HEK293T (cell line): ENCODE data around the gene SLC12A7.

ENCODE experiments used
- CTCF ChIA-PET: fragments of 350-600 bp; formaldehyde crosslinking; extraction: SDS; loops from one replicate; lab custom pipeline; 2021; ENCODE audit warnings: antibody characterized with exemption, inconsistent platforms; lab: Yijun Ruan, JAX
- POLR2A ChIA-PET: fragments of 350-600 bp; formaldehyde crosslinking; extraction: SDS; loops from one replicate; lab custom pipeline; 2020; ENCODE audit warnings: antibody characterized with exemption, inconsistent platforms; lab: Yijun Ruan, JAX
- DNase-seq: peaks from one replicate; pipeline ENCODE4 v3.0.0; 2012; ENCODE audit warnings: mixed read lengths; ENCODE audit errors: extremely low spot score
- ARNT ChIP-seq: fragments of 450-650 bp; IDR thresholded peaks from 2 replicates; pipeline ENCODE4 v1.6.1; 2017; ENCODE audit warnings: mild to moderate bottlenecking
- BHLHE40 ChIP-seq: fragments of 450-650 bp; IDR thresholded peaks from 2 replicates; pipeline ENCODE4 v1.6.1; 2016; ENCODE audit warnings: mild to moderate bottlenecking, moderate library complexity, borderline replicate concordance
- CTBP1 ChIP-seq: fragments of 450-650 bp; IDR thresholded peaks from 2 replicates; pipeline ENCODE4 v1.6.1; 2016; ENCODE audit warnings: borderline replicate concordance
- ELF4 ChIP-seq: fragments of 450-650 bp; IDR thresholded peaks from 2 replicates; pipeline ENCODE4 v1.6.1; 2017; ENCODE audit warnings: antibody characterized with exemption
- FOXA1 ChIP-seq: fragments of 450-650 bp; IDR thresholded peaks from 2 replicates; pipeline ENCODE4 v1.6.1; 2016; ENCODE audit warnings: mild to moderate bottlenecking
- FOXK2 ChIP-seq: fragments of 450-650 bp; IDR thresholded peaks from 2 replicates; pipeline ENCODE4 v1.6.1; 2016; ENCODE audit warnings: mild to moderate bottlenecking
- FOXM1 ChIP-seq: fragments of 450-650 bp; IDR thresholded peaks from 2 replicates; pipeline ENCODE4 v1.6.1; 2017; ENCODE audit warnings: mild to moderate bottlenecking, borderline replicate concordance
- HDGF ChIP-seq: fragments of 450-650 bp; IDR thresholded peaks from 2 replicates; pipeline ENCODE4 v1.6.1; 2017; ENCODE audit warnings: antibody characterized with exemption, borderline replicate concordance
- L3MBTL2 ChIP-seq: fragments of 450-650 bp; conservative IDR thresholded peaks from 2 replicates; pipeline ENCODE4 v1.6.1; 2016; ENCODE audit warnings: mild to moderate bottlenecking
- LEF1 ChIP-seq: fragments of 450-650 bp; IDR thresholded peaks from 2 replicates; pipeline ENCODE4 v1.6.1; 2017; ENCODE audit warnings: mild to moderate bottlenecking, borderline replicate concordance
- NFRKB ChIP-seq: fragments of 450-650 bp; IDR thresholded peaks from 2 replicates; pipeline ENCODE4 v1.6.1; 2016; ENCODE audit warnings: mild to moderate bottlenecking, moderate library complexity
- SP1 ChIP-seq: fragments of 450-650 bp; IDR thresholded peaks from 2 replicates; pipeline ENCODE4 v1.6.1; 2017
- SUZ12 ChIP-seq: fragments of 450-650 bp; IDR thresholded peaks from 2 replicates; pipeline ENCODE4 v1.6.1; 2016; ENCODE audit warnings: mild to moderate bottlenecking
- TARDBP ChIP-seq: fragments of 450-650 bp; IDR thresholded peaks from 2 replicates; pipeline ENCODE4 v1.6.1; 2016
- ZNF384 ChIP-seq: fragments of 450-650 bp; IDR thresholded peaks from 2 replicates; pipeline ENCODE4 v1.6.1; 2016
- TF ChIP-seq, protein P1 (sequence below): fragments of 450-650 bp; IDR thresholded peaks from 2 replicates; pipeline ENCODE4 v1.6.1; 2016

Gene SLC12A7

GRCh38 chr5:1123418-1124147 lies 11.7 kb upstream of the SLC12A7 start:
- no peak for TF ChIP-seq BHLHE40
- TF ChIP-seq HDGF: no peak
- TF ChIP-seq, protein P1, sequence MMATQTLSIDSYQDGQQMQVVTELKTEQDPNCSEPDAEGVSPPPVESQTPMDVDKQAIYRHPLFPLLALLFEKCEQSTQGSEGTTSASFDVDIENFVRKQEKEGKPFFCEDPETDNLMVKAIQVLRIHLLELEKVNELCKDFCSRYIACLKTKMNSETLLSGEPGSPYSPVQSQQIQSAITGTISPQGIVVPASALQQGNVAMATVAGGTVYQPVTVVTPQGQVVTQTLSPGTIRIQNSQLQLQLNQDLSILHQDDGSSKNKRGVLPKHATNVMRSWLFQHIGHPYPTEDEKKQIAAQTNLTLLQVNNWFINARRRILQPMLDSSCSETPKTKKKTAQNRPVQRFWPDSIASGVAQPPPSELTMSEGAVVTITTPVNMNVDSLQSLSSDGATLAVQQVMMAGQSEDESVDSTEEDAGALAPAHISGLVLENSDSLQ: no peak
- no peak for TF ChIP-seq LEF1
- TF ChIP-seq TARDBP: no peak
- no peak for TF ChIP-seq ELF4
- TF ChIP-seq SUZ12: no peak
- no peak for TF ChIP-seq SP1
- no peak for TF ChIP-seq L3MBTL2
- no peak for TF ChIP-seq FOXK2
- no peak for TF ChIP-seq ARNT
- no peak for TF ChIP-seq FOXA1
- no peak for TF ChIP-seq FOXM1
- no peak for TF ChIP-seq NFRKB
- no peak for TF ChIP-seq CTBP1
- no peak for TF ChIP-seq ZNF384
- ChIA-PET CTCF (interaction anchor here (0.6 to 1.2 kb wide), 2 partner anchors 8 to 44 kb away, joined by 3 read pairs; no protein-coding TSS in a partner anchor), POLR2A (no interaction called here)
- DNase-seq: no peak

- no peak for DNase-seq
- ChIA-PET POLR2A (no interaction called here), CTCF (interaction anchor here (0.7 kb wide), 1 partner anchor 18 kb away, joined by 3 read pairs; no protein-coding TSS in a partner anchor)
- TF ChIP-seq TARDBP (no peak), SP1 (no peak), FOXM1 (no peak), L3MBTL2 (no peak), LEF1 (no peak), FOXK2 (no peak), ARNT (no peak), BHLHE40 (no peak)
- TF ChIP-seq, protein P1: no peak
These were observed 10.8 kb upstream of the SLC12A7 start for GRCh38 chr5:1122511-1123294.

GRCh38 chr5:1121891-1122290 lies 10.0 kb upstream of the SLC12A7 start:
- ChIA-PET POLR2A (no interaction called here), CTCF (interaction anchor here (0.7 kb wide), 1 partner anchor 19 kb away, joined by 3 read pairs; no protein-coding TSS in a partner anchor)
- TF ChIP-seq BHLHE40 (no peak), HDGF (no peak), FOXK2 (no peak), ARNT (no peak), CTBP1 (no peak)
- DNase-seq: no peak

- ChIA-PET POLR2A (interaction anchor here (0.8 kb wide), 1 partner anchor 228 kb away, joined by 3 read pairs; the partner anchor contains the start of genes BRD9 and TRIP13), CTCF (no interaction called here)
- no peak for DNase-seq
- TF ChIP-seq SP1 (no peak), HDGF (no peak), FOXA1 (no peak), CTBP1 (no peak), L3MBTL2 (no peak)
- TF ChIP-seq, protein P1: no peak
These were observed 9.2 kb upstream of the SLC12A7 start for GRCh38 chr5:1121044-1121443.

- no peak for DNase-seq
- POLR2A ChIA-PET: interaction anchor here (0.8 kb wide), 1 partner anchor 228 kb away, joined by 3 read pairs; the partner anchor contains the start of genes BRD9 and TRIP13
- CTCF ChIA-PET: no interaction called here
- no peak for TF ChIP-seq ELF4
- TF ChIP-seq BHLHE40: no peak
- no peak for TF ChIP-seq L3MBTL2
- no peak for TF ChIP-seq NFRKB
- no peak for TF ChIP-seq FOXA1
- no peak for TF ChIP-seq ZNF384
- no peak for TF ChIP-seq FOXK2
- no peak for TF ChIP-seq CTBP1
- no peak for TF ChIP-seq FOXM1
- no peak for TF ChIP-seq ARNT
These were observed 8.6 kb upstream of the SLC12A7 start for GRCh38 chr5:1120236-1120999.

DNA sequence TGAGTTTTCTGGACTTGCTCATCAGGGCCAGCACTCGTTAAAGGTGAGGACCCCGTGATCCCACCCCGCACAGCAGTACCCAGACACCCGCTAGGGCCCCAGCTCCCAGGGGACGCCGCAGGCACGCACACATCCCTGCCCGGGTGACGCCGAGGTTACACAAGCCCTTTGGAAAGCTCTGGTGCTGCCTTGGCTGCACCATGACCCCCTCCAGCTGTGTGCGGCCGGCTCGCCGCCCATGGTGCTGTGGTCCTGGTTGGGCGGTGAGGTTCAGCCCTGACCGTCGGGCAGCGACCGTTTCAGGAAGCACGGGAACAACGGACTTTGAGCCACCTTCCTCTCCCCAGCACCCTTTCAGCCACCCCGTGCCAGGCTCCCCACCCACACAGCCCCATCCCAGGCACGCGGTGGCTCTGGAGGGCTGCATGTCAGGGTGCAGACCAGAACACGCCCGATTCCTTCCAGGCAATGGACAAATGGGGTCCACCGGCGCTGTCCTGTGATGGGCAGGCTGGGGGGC lies 7.5 kb upstream of the SLC12A7 start:
- DNase-seq: no peak
- TF ChIP-seq TARDBP (no peak), SUZ12 (no peak), CTBP1 (no peak), FOXK2 (no peak), BHLHE40 (no peak), ARNT (no peak)
- TF ChIP-seq, protein P1: no peak
- POLR2A ChIA-PET: no interaction called here
- CTCF ChIA-PET: interaction anchor here (0.6 kb wide), 1 partner anchor 21 kb away, joined by 3 read pairs; no protein-coding TSS in a partner anchor
